HepG2 (cell line): ENCODE data around the gene AGK. TPM values are rescaled to one million over a fixed set of nuclear protein-coding genes. Genes with fewer than 3 reads are reported as not detected.

Source experiments
- AGO1 ChIP-seq: fragments of 200-400 bp; formaldehyde crosslinking; IDR thresholded peaks from 2 replicates; pipeline ENCODE4 v1.6.1; 2017; ENCODE audit warnings: mild to moderate bottlenecking, low read depth, low read length, moderate library complexity; ENCODE audit not compliant: poor library complexity, severe bottlenecking
- ARHGAP35 ChIP-seq: sonication (generic); formaldehyde crosslinking; IDR thresholded peaks from 2 replicates; pipeline ENCODE4 v1.9.0; 2022; ENCODE audit warnings: mild to moderate bottlenecking, inconsistent platforms, moderate library complexity, missing genetic modification reagents, borderline replicate concordance
- CREM ChIP-seq, 2 experiments: sonication (generic) in 1 of 2; formaldehyde crosslinking in 1 of 2; IDR thresholded peaks; 2 replicates each; pipeline versions ENCODE4 v1.4.0 to v1.6.1; 2016 to 2020; ENCODE audit warnings: antibody characterized with exemption in 1 of 2, mild to moderate bottlenecking in 1 of 2, missing genetic modification reagents in 1 of 2
- ELF1 ChIP-seq: sonication (generic); formaldehyde crosslinking; IDR thresholded peaks from 2 replicates; pipeline ENCODE4 v1.4.0; 2020; ENCODE audit warnings: missing genetic modification reagents
- FOXA1 ChIP-seq, 2 experiments: fragments of 450-650 bp in 1 of 2; sonication (generic) in 1 of 2; formaldehyde crosslinking in 1 of 2; IDR thresholded peaks; 2 replicates each; pipeline versions ENCODE4 v1.4.0 to v1.6.1; 2016 to 2020; ENCODE audit warnings: missing genetic modification reagents in 1 of 2
- FOXP1 ChIP-seq, 2 experiments: fragments of 450-650 bp in 1 of 2; IDR thresholded peaks; 2 replicates each; pipeline ENCODE4 v1.6.1; 2017 to 2018; ENCODE audit warnings: antibody characterized with exemption in 1 of 2
- GATAD2A ChIP-seq: IDR thresholded peaks from 2 replicates; pipeline ENCODE4 v1.6.1; 2016
- HNF4G ChIP-seq, 2 experiments: sonication (generic) in 1 of 2; formaldehyde crosslinking in 1 of 2; IDR thresholded peaks; 2 replicates each; pipeline versions ENCODE4 v1.4.0 to v1.6.1; 2011 to 2020; ENCODE audit warnings: borderline replicate concordance in 2 of 2, low read depth in 2 of 2, mild to moderate bottlenecking in 2 of 2, low read length in 1 of 2, missing genetic modification reagents in 1 of 2, moderate library complexity in 1 of 2
- MIER2 ChIP-seq: IDR thresholded peaks from 2 replicates; pipeline ENCODE4 v1.6.1; 2016; ENCODE audit warnings: missing biosample characterization, missing genetic modification reagents
- SPEN ChIP-seq: sonication (generic); formaldehyde crosslinking; IDR thresholded peaks from 2 replicates; pipeline ENCODE4 v1.5.1; 2020; ENCODE audit warnings: low read depth, mild to moderate bottlenecking, missing genetic modification reagents
- TCF7L2 ChIP-seq: IDR thresholded peaks from 2 replicates; pipeline ENCODE4 v1.6.1; 2011; ENCODE audit warnings: mild to moderate bottlenecking, low read depth, low read length, moderate library complexity
- XRCC5 ChIP-seq: fragments of 200-400 bp; formaldehyde crosslinking; optimal IDR thresholded peaks from 2 replicates; pipeline ENCODE3; 2017; ENCODE audit warnings: mild to moderate bottlenecking, low read length
- ZBTB7B ChIP-seq: sonication (generic); formaldehyde crosslinking; IDR thresholded peaks from 2 replicates; pipeline ENCODE4 v1.4.0; 2020; ENCODE audit warnings: missing genetic modification reagents
- ZFP1 ChIP-seq: IDR thresholded peaks from 2 replicates; pipeline ENCODE4 v1.6.1; 2016
- ZMYM4 ChIP-seq: sonication (generic); formaldehyde crosslinking; IDR thresholded peaks from 2 replicates; pipeline ENCODE4 v1.8.1; 2023; ENCODE audit warnings: mild to moderate bottlenecking, missing genetic modification reagents
- ZNF224 ChIP-seq: sonication (generic); formaldehyde crosslinking; IDR thresholded peaks from 2 replicates; pipeline ENCODE4 v1.5.0; 2020; ENCODE audit warnings: mild to moderate bottlenecking, missing genetic modification reagents
- ZNF263 ChIP-seq: sonication (generic); formaldehyde crosslinking; IDR thresholded peaks from 2 replicates; pipeline ENCODE4 v1.4.0; 2020; ENCODE audit warnings: missing genetic modification reagents
- ZNF432 ChIP-seq: sonication (generic); formaldehyde crosslinking; IDR thresholded peaks from 2 replicates; pipeline ENCODE4 v1.5.0; 2020; ENCODE audit warnings: missing genetic modification reagents, mild to moderate bottlenecking, borderline replicate concordance
- ZNF605 ChIP-seq: sonication (generic); formaldehyde crosslinking; IDR thresholded peaks from 2 replicates; pipeline ENCODE4 v1.8.0; 2022; ENCODE audit warnings: mild to moderate bottlenecking, missing genetic modification reagents
- ZNF644 ChIP-seq: IDR thresholded peaks from 2 replicates; pipeline ENCODE4 v1.6.1; 2016; ENCODE audit warnings: low read depth
- ZNF792 ChIP-seq: IDR thresholded peaks from 2 replicates; pipeline ENCODE4 v1.6.1; 2016
- polyA plus RNA-seq, 8 experiments: library from polyadenylated mRNA; depleted of rRNA in 3 of 8; stranded (reverse) in 7 of 8; unstranded in 1 of 8; fragments of >200 nt; fragmentation: Illumina TruSeq in 4 of 8; extraction: Trizol in 4 of 8; gene quantifications; 2 replicates each; pipeline versions ENCODE4 v1.2.1 to v1.2.3, GENCODE V29; 2011 to 2016; ENCODE audit warnings: low read depth in 4 of 8, missing spikeins in 1 of 8, mixed read lengths in 1 of 8; ENCODE audit not compliant: insufficient read depth in 1 of 8
- total RNA-seq, 5 experiments: library from RNA; depleted of rRNA; stranded (reverse); fragments of >200 nt; fragmentation: Illumina TruSeq; extraction: Trizol; gene quantifications; 2 replicates each; pipeline ENCODE4 v1.2.3, GENCODE V29; 2016; ENCODE audit warnings: low read depth in 1 of 5
- TF ChIP-seq, protein P1 (sequence below): sonication (generic); formaldehyde crosslinking; IDR thresholded peaks from 2 replicates; pipeline ENCODE4 v1.4.0; 2020; ENCODE audit warnings: missing genetic modification reagents
- TF ChIP-seq, protein P2 (sequence below): sonication (generic); formaldehyde crosslinking; IDR thresholded peaks from 2 replicates; pipeline ENCODE4 v1.4.0; 2020; ENCODE audit warnings: missing genetic modification reagents
- TF ChIP-seq, protein P3 (sequence below): sonication (generic); formaldehyde crosslinking; IDR thresholded peaks from 2 replicates; pipeline ENCODE4 v1.4.0; 2020; ENCODE audit warnings: mild to moderate bottlenecking, missing genetic modification reagents
- TF ChIP-seq, protein P4 (sequence below): sonication (generic); formaldehyde crosslinking; IDR thresholded peaks from 2 replicates; pipeline ENCODE4 v1.4.0; 2020; ENCODE audit warnings: mild to moderate bottlenecking, low read depth, missing genetic modification reagents

Gene AGK
- total and polyA plus RNA-seq, 2 of the 13 experiments (the other 11 are each of a cell fraction or from before 2014, with no cell fraction given): 23.7 to 30.1 TPM

DNA sequence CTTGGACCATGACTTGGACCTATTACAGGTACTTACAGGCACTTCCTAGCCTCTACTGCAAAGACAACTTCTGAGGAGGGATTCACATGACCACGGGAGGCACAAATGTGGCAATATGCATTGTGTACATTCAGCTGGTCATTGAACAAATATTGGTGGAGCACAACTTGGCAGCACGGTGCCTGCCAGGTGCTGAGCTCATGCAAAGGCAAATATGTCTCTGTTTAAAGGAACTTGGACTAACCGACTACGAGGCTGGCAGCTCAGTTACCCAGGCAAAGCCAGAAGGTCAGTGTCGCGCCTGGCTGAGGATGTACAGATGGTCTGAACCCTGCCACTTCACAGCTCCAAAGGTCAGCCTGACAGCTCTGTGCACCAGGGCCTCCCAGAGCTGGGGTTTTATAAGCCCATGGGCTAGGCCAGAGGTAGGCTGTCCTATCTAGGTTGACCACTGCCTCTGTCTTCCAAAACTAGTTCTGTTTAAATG, 144.6 kb downstream of the AGK start (continued):
- TF ChIP-seq, protein P1, sequence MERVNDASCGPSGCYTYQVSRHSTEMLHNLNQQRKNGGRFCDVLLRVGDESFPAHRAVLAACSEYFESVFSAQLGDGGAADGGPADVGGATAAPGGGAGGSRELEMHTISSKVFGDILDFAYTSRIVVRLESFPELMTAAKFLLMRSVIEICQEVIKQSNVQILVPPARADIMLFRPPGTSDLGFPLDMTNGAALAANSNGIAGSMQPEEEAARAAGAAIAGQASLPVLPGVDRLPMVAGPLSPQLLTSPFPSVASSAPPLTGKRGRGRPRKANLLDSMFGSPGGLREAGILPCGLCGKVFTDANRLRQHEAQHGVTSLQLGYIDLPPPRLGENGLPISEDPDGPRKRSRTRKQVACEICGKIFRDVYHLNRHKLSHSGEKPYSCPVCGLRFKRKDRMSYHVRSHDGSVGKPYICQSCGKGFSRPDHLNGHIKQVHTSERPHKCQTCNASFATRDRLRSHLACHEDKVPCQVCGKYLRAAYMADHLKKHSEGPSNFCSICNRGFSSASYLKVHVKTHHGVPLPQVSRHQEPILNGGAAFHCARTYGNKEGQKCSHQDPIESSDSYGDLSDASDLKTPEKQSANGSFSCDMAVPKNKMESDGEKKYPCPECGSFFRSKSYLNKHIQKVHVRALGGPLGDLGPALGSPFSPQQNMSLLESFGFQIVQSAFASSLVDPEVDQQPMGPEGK: peak; percentile 34; the same call in 1 of the 2 replicates
- 0 out of 2 replicates have a peak, but pooled peaks have one; percentile 59 for TF ChIP-seq ARHGAP35 (CRISPR knock-in tag)
- 0 out of 2 replicates have a peak, but pooled peaks have one; percentile 62 for TF ChIP-seq ZNF605 (CRISPR knock-in tag)
- no peak for TF ChIP-seq TCF7L2
- TF ChIP-seq ZNF644 (CRISPR knock-in tag): peak; percentile 40; the same call in 1 of the 2 replicates
- no peak for TF ChIP-seq ZNF432 (CRISPR knock-in tag)
- TF ChIP-seq, protein P2, sequence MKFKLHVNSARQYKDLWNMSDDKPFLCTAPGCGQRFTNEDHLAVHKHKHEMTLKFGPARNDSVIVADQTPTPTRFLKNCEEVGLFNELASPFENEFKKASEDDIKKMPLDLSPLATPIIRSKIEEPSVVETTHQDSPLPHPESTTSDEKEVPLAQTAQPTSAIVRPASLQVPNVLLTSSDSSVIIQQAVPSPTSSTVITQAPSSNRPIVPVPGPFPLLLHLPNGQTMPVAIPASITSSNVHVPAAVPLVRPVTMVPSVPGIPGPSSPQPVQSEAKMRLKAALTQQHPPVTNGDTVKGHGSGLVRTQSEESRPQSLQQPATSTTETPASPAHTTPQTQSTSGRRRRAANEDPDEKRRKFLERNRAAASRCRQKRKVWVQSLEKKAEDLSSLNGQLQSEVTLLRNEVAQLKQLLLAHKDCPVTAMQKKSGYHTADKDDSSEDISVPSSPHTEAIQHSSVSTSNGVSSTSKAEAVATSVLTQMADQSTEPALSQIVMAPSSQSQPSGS (CRISPR knock-in tag): peak; percentile 77
- peak; percentile 92 for TF ChIP-seq GATAD2A
- peak; percentile 83 for TF ChIP-seq HNF4G (IDR thresholded peaks at IDR 0.05; ENCODE audit: borderline replicate concordance, low read depth, low read length)
- no peak for TF ChIP-seq HNF4G (CRISPR knock-in tag; IDR thresholded peaks at IDR 0.05; ENCODE audit: borderline replicate concordance, low read depth)
- 0 out of 2 replicates have a peak, but pooled peaks have one; percentile 19 for TF ChIP-seq FOXP1 (IDR thresholded peaks at IDR 0.05)
- TF ChIP-seq FOXP1 (CRISPR knock-in tag; IDR thresholded peaks at IDR 0.05): peak; percentile 74
- TF ChIP-seq XRCC5: peak; percentile 70
- peak; percentile 38; the same call in 1 of the 2 replicates for TF ChIP-seq ZBTB7B (CRISPR knock-in tag)
- TF ChIP-seq ELF1 (CRISPR knock-in tag): peak; percentile 36; the same call in 1 of the 2 replicates
- peak; percentile 55; the same call in 1 of the 2 replicates for TF ChIP-seq MIER2
- TF ChIP-seq ZNF263 (CRISPR knock-in tag): peak; percentile 91
- TF ChIP-seq, protein P3, sequence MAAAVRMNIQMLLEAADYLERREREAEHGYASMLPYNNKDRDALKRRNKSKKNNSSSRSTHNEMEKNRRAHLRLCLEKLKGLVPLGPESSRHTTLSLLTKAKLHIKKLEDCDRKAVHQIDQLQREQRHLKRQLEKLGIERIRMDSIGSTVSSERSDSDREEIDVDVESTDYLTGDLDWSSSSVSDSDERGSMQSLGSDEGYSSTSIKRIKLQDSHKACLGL (CRISPR knock-in tag): peak; percentile 34; the same call in 1 of the 2 replicates
- TF ChIP-seq CREM (IDR thresholded peaks at IDR 0.05): peak; percentile 57; the same call in 1 of the 2 replicates
- no peak for TF ChIP-seq CREM (CRISPR knock-in tag; IDR thresholded peaks at IDR 0.05)
- no peak for TF ChIP-seq AGO1
- 0 out of 2 replicates have a peak, but pooled peaks have one; percentile 30 for TF ChIP-seq SPEN (CRISPR knock-in tag)
- TF ChIP-seq ZMYM4 (CRISPR knock-in tag): peak; percentile 73
- TF ChIP-seq ZFP1 (CRISPR knock-in tag): peak; percentile 89; the same call in 1 of the 2 replicates
- TF ChIP-seq, protein P4, sequence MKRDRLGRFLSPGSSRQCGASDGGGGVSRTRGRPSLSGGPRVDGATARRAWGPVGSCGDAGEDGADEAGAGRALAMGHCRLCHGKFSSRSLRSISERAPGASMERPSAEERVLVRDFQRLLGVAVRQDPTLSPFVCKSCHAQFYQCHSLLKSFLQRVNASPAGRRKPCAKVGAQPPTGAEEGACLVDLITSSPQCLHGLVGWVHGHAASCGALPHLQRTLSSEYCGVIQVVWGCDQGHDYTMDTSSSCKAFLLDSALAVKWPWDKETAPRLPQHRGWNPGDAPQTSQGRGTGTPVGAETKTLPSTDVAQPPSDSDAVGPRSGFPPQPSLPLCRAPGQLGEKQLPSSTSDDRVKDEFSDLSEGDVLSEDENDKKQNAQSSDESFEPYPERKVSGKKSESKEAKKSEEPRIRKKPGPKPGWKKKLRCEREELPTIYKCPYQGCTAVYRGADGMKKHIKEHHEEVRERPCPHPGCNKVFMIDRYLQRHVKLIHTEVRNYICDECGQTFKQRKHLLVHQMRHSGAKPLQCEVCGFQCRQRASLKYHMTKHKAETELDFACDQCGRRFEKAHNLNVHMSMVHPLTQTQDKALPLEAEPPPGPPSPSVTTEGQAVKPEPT (CRISPR knock-in tag): 0 out of 2 replicates have a peak, but pooled peaks have one; percentile 49
- peak; percentile 93 for TF ChIP-seq FOXA1 (IDR thresholded peaks at IDR 0.05)
- TF ChIP-seq FOXA1 (CRISPR knock-in tag; IDR thresholded peaks at IDR 0.05): peak; percentile 98
- no peak for TF ChIP-seq ZNF224 (CRISPR knock-in tag)
- TF ChIP-seq ZNF792 (CRISPR knock-in tag): 0 out of 2 replicates have a peak, but pooled peaks have one; percentile 42
